SK-N-SH (cell line): Measurements from ENCODE around the gene AFM. TPM values are rescaled to one million over a fixed set of nuclear protein-coding genes. Genes with fewer than 3 reads are reported as not detected.
A peak's percentile ranks its signal among the peaks of the same experiment; 100 is the strongest.

Source experiments
- CTCF ChIA-PET: fragments of 300-600, 350-600 bp; formaldehyde crosslinking; extraction: SDS; loops from one replicate; lab custom pipeline; 2021; lab: Yijun Ruan, JAX
- POLR2A ChIA-PET: fragments of 350-600 bp; sonication (Branson Sonifier 250); formaldehyde crosslinking; extraction: SDS; loops from one replicate; lab custom pipeline; 2020; ENCODE audit warnings: antibody characterized with exemption, inconsistent platforms; lab: Yijun Ruan, JAX
- DNase-seq: peaks from one replicate; pipeline ENCODE4 v3.0.0; 2012
- H2AFZ ChIP-seq: fragments of 200-600 bp; sonication (generic); 2 replicates; pipeline ENCODE4 v1.8.1; 2016; ENCODE audit warnings: antibody characterized with exemption, mild to moderate bottlenecking, low read depth
- H3F3A ChIP-seq: fragments of 200-600 bp; sonication (generic); replicated peaks from 2 replicates; pipeline ENCODE3; 2016; ENCODE audit warnings: antibody characterized with exemption, mild to moderate bottlenecking; ENCODE audit not compliant: insufficient read depth
- H3K27ac ChIP-seq, 2 experiments: fragments of 200-500 bp in 1 of 2; fragments of 200-600 bp in 1 of 2; sonication (Bioruptor generic) in 1 of 2; sonication (generic), shearing (Covaris generic) in 1 of 2; 2 replicates each; pipeline versions ENCODE4 v1.5.1 to v1.6.1; 2014 to 2016; ENCODE audit warnings: low read depth in 2 of 2, inconsistent platforms in 1 of 2, low read length in 1 of 2, mild to moderate bottlenecking in 1 of 2, mixed read lengths in 1 of 2
- H3K27me3 ChIP-seq: fragments of 200-600 bp; sonication (generic), shearing (Covaris generic); 2 replicates; pipeline ENCODE4 v1.6.1; 2016; ENCODE audit warnings: mixed run types; ENCODE audit not compliant: insufficient read depth
- H3K36me3 ChIP-seq, 2 experiments: fragments of 200-500 bp in 1 of 2; fragments of 200-600 bp in 1 of 2; sonication (Bioruptor generic) in 1 of 2; sonication (generic) in 1 of 2; replicated peaks in 1 of 2; 2 replicates each; pipeline versions ENCODE3 to v1.5.1; 2014 to 2016; ENCODE audit warnings: low read length in 1 of 2, mild to moderate bottlenecking in 1 of 2; ENCODE audit not compliant: insufficient read depth in 2 of 2, control insufficient read depth in 1 of 2
- H3K4me1 ChIP-seq, 2 experiments: fragments of 200-500 bp in 1 of 2; fragments of 200-600 bp in 1 of 2; sonication (Bioruptor generic) in 1 of 2; sonication (generic), shearing (Covaris generic) in 1 of 2; 2 replicates each; pipeline versions ENCODE4 v1.5.1 to v1.6.1; 2014 to 2016; ENCODE audit warnings: low read depth in 1 of 2, low read length in 1 of 2, mixed run types in 1 of 2; ENCODE audit not compliant: insufficient read depth in 2 of 2, control insufficient read depth in 1 of 2
- H3K4me2 ChIP-seq: fragments of 200-600 bp; sonication (generic), shearing (Covaris generic); 2 replicates; pipeline ENCODE4 v1.6.1; 2017; ENCODE audit warnings: mixed run types
- H3K4me3 ChIP-seq, 2 experiments: fragments of 200-500 bp in 1 of 2; fragments of 200-600 bp in 1 of 2; sonication (Bioruptor generic) in 1 of 2; sonication (generic), shearing (Covaris generic) in 1 of 2; 2 replicates each; pipeline versions ENCODE4 v1.5.1 to v1.8.1; 2014 to 2016; ENCODE audit warnings: low read depth in 2 of 2, inconsistent platforms in 1 of 2, low read length in 1 of 2, mild to moderate bottlenecking in 1 of 2, mixed read lengths in 1 of 2, moderate library complexity in 1 of 2
- H3K79me2 ChIP-seq: fragments of 200-600 bp; sonication (generic); 2 replicates; pipeline ENCODE4 v1.8.1; 2017; ENCODE audit warnings: mild to moderate bottlenecking; ENCODE audit not compliant: insufficient read depth
- H3K9ac ChIP-seq: fragments of 200-600 bp; sonication (generic); 2 replicates; pipeline ENCODE4 v1.6.1; 2017; ENCODE audit warnings: mixed run types
- H3K9me2 ChIP-seq: fragments of 200-600 bp; sonication (generic); 2 replicates; pipeline ENCODE4 v1.6.1; 2017; ENCODE audit warnings: mixed run types
- H3K9me3 ChIP-seq: fragments of 200-600 bp; sonication (generic); 2 replicates; pipeline ENCODE4 v1.6.1; 2017; ENCODE audit warnings: mixed run types, mild to moderate bottlenecking, moderate library complexity
- H4K20me1 ChIP-seq: fragments of 200-600 bp; sonication (generic); 2 replicates; pipeline ENCODE4 v1.6.1; 2017; ENCODE audit warnings: mild to moderate bottlenecking, mixed run types; ENCODE audit not compliant: insufficient read depth
- CHD2 ChIP-seq: fragments of 150-350 bp; IDR thresholded peaks from 2 replicates; pipeline ENCODE4 v1.6.1; 2018; ENCODE audit warnings: low read length; ENCODE audit not compliant: partially characterized antibody
- ELF1 ChIP-seq: IDR thresholded peaks from 2 replicates; pipeline ENCODE4 v1.4.0; 2012
- EZH2phosphoT487 ChIP-seq: fragments of 200-600 bp; sonication (generic); IDR thresholded peaks from 2 replicates; pipeline ENCODE4 v1.6.1; 2017; ENCODE audit warnings: low read depth, mixed run types, mild to moderate bottlenecking, antibody characterized with exemption, moderate library complexity, borderline replicate concordance
- FOSL2 ChIP-seq: IDR thresholded peaks from 2 replicates; pipeline ENCODE4 v1.4.0; 2012; ENCODE audit warnings: low read depth, mild to moderate bottlenecking, moderate library complexity, borderline replicate concordance
- FOXJ3 ChIP-seq: sonication (generic); formaldehyde crosslinking; IDR thresholded peaks from 2 replicates; pipeline ENCODE4 v1.5.1; 2020; ENCODE audit warnings: mild to moderate bottlenecking, missing genetic modification reagents
- GABPA ChIP-seq: IDR thresholded peaks from 2 replicates; pipeline ENCODE4 v1.4.0; 2012; ENCODE audit warnings: low read depth, mild to moderate bottlenecking
- GATA2 ChIP-seq: sonication (generic); formaldehyde crosslinking; IDR thresholded peaks from 2 replicates; pipeline ENCODE4 v1.5.0; 2020; ENCODE audit warnings: mild to moderate bottlenecking, missing genetic modification reagents
- MEF2A ChIP-seq: IDR thresholded peaks from 2 replicates; pipeline ENCODE4 v1.4.0; 2012; ENCODE audit warnings: low read depth, borderline replicate concordance
- MXI1 ChIP-seq: IDR thresholded peaks from 2 replicates; pipeline ENCODE4 v1.6.1; 2012; ENCODE audit warnings: mild to moderate bottlenecking, low read depth, low read length, improper control_type of control experiment
- NFIC ChIP-seq: IDR thresholded peaks from 2 replicates; pipeline ENCODE4 v1.4.0; 2012; ENCODE audit warnings: borderline replicate concordance
- NRF1 ChIP-seq: IDR thresholded peaks from 2 replicates; pipeline ENCODE4 v1.6.1; 2012; ENCODE audit warnings: low read depth, mild to moderate bottlenecking, low read length
- RAD21 ChIP-seq: IDR thresholded peaks from 2 replicates; pipeline ENCODE4 v1.6.1; 2012; ENCODE audit warnings: mild to moderate bottlenecking, low read length
- RXRA ChIP-seq: IDR thresholded peaks from 2 replicates; pipeline ENCODE4 v1.4.0; 2012; ENCODE audit warnings: low read depth, mild to moderate bottlenecking, borderline replicate concordance
- SMC3 ChIP-seq: IDR thresholded peaks from 2 replicates; pipeline ENCODE4 v1.6.1; 2012; ENCODE audit warnings: low read depth, low read length, improper control_type of control experiment
- TAF1 ChIP-seq: IDR thresholded peaks from 2 replicates; pipeline ENCODE4 v1.6.1; 2012; ENCODE audit warnings: low read depth, mild to moderate bottlenecking, low read length, moderate library complexity, borderline replicate concordance
- WGBS: methylation state at CpG from one replicate; pipeline ENCODE4 v1.1.6; 2017; ENCODE audit warnings: low lambda C conversion rate; 5-methylcytosine and 5-hydroxymethylcytosine counted together
- polyA plus RNA-seq, 3 experiments: library from polyadenylated mRNA; depleted of rRNA; stranded (reverse); fragments of >200 nt; gene quantifications; 2 replicates each; pipeline ENCODE4 v1.2.3, GENCODE V29; 2012
- TF ChIP-seq, protein P1 (sequence below): IDR thresholded peaks from 2 replicates; pipeline ENCODE4 v1.4.0; 2012; ENCODE audit warnings: low read depth, borderline replicate concordance
- TF ChIP-seq, protein P2 (sequence below): IDR thresholded peaks from 2 replicates; pipeline ENCODE4 v1.6.1; 2012; ENCODE audit warnings: mild to moderate bottlenecking, low read depth, low read length, moderate library complexity
- TF ChIP-seq, protein P3 (sequence below): IDR thresholded peaks from 2 replicates; pipeline ENCODE4; 2012
- TF ChIP-seq, protein P4 (sequence below): IDR thresholded peaks from 2 replicates; pipeline ENCODE4 v1.4.0; 2012; ENCODE audit warnings: low read depth
- TF ChIP-seq, protein P5 (sequence below): fragments of 150-350 bp; IDR thresholded peaks from 2 replicates; pipeline ENCODE4 v1.6.1; 2017; ENCODE audit warnings: antibody characterized with exemption, low read length, low read depth, borderline replicate concordance

AFM gene
- polyA plus RNA-seq, 1 of the 3 experiments (the other 2 are of a cell fraction) = not detected

DNA sequence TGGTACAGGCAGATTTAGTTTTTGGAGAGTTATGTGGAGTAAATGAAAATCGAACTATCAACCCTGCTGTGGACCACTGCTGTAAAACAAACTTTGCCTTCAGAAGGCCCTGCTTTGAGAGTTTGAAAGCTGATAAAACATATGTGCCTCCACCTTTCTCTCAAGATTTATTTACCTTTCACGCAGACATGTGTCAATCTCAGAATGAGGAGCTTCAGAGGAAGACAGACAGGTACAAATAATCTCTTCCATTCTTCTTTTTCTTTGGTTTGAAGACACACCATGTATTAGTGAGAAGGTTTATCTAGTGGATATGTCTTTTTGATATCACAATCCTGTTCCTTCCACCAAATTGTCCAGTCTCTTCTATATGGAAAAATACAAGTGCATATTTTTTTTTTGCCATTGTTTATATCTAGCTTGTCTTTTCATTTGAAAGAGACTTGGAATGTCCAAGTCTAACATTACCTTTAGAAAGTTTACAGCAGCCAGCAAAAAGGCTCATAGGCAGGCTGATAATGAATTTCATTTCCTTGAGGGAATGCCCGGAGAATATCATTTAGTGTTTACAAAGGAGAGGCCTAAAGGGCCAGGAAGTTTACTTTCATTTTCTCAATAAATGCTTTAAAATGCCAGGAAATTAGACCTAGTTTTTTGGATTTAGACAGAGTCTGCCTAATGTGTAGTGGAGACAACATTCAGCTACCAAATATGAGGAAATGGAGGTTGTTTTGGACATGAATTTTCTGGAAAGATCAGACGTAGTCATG is 18.6 kb downstream of the AFM start:
- ChIA-PET CTCF (no interaction called here), POLR2A (no interaction called here)
- WGBS = 20% methylated on average over 4 of the region's 4 CpGs
- TF ChIP-seq CHD2 (no peak), FOSL2 (no peak), TAF1 (no peak), EZH2phosphoT487 (no peak), NRF1 (no peak), SMC3 (no peak), NFIC (no peak), FOXJ3 (CRISPR knock-in tag) (no peak), RAD21 (no peak), GATA2 (CRISPR knock-in tag) (no peak), MXI1 (no peak), GABPA (no peak), ELF1 (no peak), MEF2A (no peak), RXRA (no peak)
- TF ChIP-seq, protein P1, sequence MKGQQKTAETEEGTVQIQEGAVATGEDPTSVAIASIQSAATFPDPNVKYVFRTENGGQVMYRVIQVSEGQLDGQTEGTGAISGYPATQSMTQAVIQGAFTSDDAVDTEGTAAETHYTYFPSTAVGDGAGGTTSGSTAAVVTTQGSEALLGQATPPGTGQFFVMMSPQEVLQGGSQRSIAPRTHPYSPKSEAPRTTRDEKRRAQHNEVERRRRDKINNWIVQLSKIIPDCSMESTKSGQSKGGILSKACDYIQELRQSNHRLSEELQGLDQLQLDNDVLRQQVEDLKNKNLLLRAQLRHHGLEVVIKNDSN = no peak
- TF ChIP-seq, protein P2, sequence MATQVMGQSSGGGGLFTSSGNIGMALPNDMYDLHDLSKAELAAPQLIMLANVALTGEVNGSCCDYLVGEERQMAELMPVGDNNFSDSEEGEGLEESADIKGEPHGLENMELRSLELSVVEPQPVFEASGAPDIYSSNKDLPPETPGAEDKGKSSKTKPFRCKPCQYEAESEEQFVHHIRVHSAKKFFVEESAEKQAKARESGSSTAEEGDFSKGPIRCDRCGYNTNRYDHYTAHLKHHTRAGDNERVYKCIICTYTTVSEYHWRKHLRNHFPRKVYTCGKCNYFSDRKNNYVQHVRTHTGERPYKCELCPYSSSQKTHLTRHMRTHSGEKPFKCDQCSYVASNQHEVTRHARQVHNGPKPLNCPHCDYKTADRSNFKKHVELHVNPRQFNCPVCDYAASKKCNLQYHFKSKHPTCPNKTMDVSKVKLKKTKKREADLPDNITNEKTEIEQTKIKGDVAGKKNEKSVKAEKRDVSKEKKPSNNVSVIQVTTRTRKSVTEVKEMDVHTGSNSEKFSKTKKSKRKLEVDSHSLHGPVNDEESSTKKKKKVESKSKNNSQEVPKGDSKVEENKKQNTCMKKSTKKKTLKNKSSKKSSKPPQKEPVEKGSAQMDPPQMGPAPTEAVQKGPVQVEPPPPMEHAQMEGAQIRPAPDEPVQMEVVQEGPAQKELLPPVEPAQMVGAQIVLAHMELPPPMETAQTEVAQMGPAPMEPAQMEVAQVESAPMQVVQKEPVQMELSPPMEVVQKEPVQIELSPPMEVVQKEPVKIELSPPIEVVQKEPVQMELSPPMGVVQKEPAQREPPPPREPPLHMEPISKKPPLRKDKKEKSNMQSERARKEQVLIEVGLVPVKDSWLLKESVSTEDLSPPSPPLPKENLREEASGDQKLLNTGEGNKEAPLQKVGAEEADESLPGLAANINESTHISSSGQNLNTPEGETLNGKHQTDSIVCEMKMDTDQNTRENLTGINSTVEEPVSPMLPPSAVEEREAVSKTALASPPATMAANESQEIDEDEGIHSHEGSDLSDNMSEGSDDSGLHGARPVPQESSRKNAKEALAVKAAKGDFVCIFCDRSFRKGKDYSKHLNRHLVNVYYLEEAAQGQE = no peak
- TF ChIP-seq, protein P3, sequence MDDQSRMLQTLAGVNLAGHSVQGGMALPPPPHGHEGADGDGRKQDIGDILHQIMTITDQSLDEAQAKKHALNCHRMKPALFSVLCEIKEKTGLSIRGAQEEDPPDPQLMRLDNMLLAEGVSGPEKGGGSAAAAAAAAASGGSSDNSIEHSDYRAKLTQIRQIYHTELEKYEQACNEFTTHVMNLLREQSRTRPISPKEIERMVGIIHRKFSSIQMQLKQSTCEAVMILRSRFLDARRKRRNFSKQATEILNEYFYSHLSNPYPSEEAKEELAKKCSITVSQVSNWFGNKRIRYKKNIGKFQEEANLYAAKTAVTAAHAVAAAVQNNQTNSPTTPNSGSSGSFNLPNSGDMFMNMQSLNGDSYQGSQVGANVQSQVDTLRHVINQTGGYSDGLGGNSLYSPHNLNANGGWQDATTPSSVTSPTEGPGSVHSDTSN = no peak
- TF ChIP-seq, protein P4, sequence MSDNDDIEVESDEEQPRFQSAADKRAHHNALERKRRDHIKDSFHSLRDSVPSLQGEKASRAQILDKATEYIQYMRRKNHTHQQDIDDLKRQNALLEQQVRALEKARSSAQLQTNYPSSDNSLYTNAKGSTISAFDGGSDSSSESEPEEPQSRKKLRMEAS = no peak
- TF ChIP-seq, protein P5, sequence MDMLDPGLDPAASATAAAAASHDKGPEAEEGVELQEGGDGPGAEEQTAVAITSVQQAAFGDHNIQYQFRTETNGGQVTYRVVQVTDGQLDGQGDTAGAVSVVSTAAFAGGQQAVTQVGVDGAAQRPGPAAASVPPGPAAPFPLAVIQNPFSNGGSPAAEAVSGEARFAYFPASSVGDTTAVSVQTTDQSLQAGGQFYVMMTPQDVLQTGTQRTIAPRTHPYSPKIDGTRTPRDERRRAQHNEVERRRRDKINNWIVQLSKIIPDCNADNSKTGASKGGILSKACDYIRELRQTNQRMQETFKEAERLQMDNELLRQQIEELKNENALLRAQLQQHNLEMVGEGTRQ = no peak
- Histone ChIP-seq H3K4me2 (peak overlapping the region; percentile 51), H3K9me3 (no peaks in the 10 kb centered on the region), H3K4me1 (no peaks in the 10 kb centered on the region; a peak in 1 of 4 replicates), H3K27me3 (peaks cover 5% of the 10 kb centered on the region; the same call in 1 of the 2 replicates), H2AFZ (peak overlapping the region; percentile 87), H3K27ac (no peak overlapping the region), H3K36me3 (no peaks in the 10 kb centered on the region), H3K79me2 (no peaks in the 10 kb centered on the region), H3F3A (no peaks in the 10 kb centered on the region), H4K20me1 (no peaks in the 10 kb centered on the region), H3K4me3 (peak overlapping the region in 1 of 2 experiments; percentile 45; a peak in 2 of 4 replicates), H3K9me2 (no peaks in the 10 kb centered on the region), H3K9ac (no peak overlapping the region)
- DNase-seq = no peak
